ENCODE data around the gene PSAP. TPM values are rescaled to one million over a fixed set of nuclear protein-coding genes. Genes with fewer than 3 reads are reported as not detected.

The PSAP gene
- total and polyA plus RNA-seq, 2 experiments from 2014 or later = 686 to 987 TPM

DNA sequence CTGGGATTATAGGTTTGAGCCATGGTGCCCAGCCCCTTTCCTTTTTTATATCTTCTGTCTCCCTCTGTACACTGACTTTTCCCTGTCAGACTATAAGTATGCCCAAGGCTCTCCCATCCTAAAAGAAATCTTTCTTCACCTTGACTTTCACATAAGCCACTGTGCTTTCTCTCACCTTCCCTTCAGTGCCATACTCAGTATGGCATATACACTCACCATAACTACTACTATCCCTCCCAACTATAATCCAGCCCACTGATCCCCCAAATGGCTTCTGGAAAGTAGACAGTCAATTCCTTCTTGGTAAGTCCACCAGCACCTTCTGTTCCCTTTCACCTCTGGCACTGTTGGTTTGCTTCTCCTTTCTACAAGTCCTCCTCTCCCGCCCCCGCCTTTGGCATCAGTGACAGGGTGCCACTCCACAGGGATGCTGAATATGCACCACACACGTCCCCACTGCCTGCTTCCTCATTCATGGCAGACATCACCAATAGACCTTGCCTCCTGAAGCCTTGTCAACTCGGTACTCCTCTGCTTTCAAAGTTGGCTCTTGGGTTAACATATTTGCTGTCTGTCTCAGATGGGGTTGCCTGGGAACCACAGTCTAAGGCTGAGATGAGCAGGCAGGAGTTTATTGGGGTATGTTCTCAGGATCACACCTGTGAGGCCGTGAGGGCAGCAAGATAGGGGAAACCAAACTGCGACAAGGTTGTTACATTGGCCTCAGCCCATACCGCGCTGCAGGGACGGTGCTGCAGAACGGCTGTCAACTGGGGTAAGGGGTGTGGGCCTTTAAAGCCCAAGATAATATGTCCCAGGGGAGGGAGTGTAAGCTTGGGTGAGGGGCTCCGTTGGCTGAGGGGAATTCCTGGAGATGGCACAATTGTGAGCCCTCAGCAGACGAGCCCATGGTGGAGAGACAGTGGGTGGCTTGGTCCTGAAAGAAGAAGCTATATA, 7.2 kb upstream of the PSAP start:
- no peaks in the 10 kb centered on the region for H3K9me3 ChIP-seq (ENCODE audit: low read depth)
- H3K4me3 ChIP-seq = no peak overlapping the region
- no peak overlapping the region for H3K27ac ChIP-seq
- H3K9me2 ChIP-seq (replicated peaks; ENCODE audit: insufficient read depth) = no peaks in the 10 kb centered on the region
- 91% methylated on average over 12 of the region's 12 CpGs for WGBS (ENCODE audit: low lambda C conversion rate, missing lambda C conversion rate)
- no peaks in the 10 kb centered on the region for H3K36me3 ChIP-seq (replicated peaks; ENCODE audit: insufficient read depth, low read depth)
- TF ChIP-seq, protein P1, sequence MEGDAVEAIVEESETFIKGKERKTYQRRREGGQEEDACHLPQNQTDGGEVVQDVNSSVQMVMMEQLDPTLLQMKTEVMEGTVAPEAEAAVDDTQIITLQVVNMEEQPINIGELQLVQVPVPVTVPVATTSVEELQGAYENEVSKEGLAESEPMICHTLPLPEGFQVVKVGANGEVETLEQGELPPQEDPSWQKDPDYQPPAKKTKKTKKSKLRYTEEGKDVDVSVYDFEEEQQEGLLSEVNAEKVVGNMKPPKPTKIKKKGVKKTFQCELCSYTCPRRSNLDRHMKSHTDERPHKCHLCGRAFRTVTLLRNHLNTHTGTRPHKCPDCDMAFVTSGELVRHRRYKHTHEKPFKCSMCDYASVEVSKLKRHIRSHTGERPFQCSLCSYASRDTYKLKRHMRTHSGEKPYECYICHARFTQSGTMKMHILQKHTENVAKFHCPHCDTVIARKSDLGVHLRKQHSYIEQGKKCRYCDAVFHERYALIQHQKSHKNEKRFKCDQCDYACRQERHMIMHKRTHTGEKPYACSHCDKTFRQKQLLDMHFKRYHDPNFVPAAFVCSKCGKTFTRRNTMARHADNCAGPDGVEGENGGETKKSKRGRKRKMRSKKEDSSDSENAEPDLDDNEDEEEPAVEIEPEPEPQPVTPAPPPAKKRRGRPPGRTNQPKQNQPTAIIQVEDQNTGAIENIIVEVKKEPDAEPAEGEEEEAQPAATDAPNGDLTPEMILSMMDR (IDR thresholded peaks at IDR 0.05; ENCODE audit: poor library complexity) = no peak
- no peak for TF ChIP-seq EZH2 (IDR thresholded peaks at IDR 0.05; ENCODE audit: borderline replicate concordance)
- TF ChIP-seq EZH2phosphoT487 (IDR thresholded peaks at IDR 0.05; ENCODE audit: low read depth, severe bottlenecking, unreplicated experiment) = no peak
- H3K4me2 ChIP-seq = no peak overlapping the region
- H2AFZ ChIP-seq = no peak overlapping the region
- H4K20me1 ChIP-seq (ENCODE audit: insufficient read depth, poor library complexity, severe bottlenecking) = no peaks in the 10 kb centered on the region
- no peak for DNase-seq (ENCODE audit: low spot score)
- H3K79me2 ChIP-seq = no peaks in the 10 kb centered on the region
- no peaks in the 10 kb centered on the region for H3K27me3 ChIP-seq
- H3K4me1 ChIP-seq (ENCODE audit: insufficient read depth) = peaks cover 12% of the 10 kb centered on the region

GRCh38 chr10:71856619-71857018, 5.6 kb upstream of the PSAP start:
- 90% methylated on average over 4 of the region's 4 CpGs for WGBS (ENCODE audit: low lambda C conversion rate, missing lambda C conversion rate)
- H3K9me3 ChIP-seq (ENCODE audit: low read depth) = no peaks in the 10 kb centered on the region
- H3K4me2 ChIP-seq = no peak overlapping the region
- TF ChIP-seq EZH2phosphoT487 (IDR thresholded peaks at IDR 0.05; ENCODE audit: low read depth, severe bottlenecking, unreplicated experiment) = no peak
- no peak for TF ChIP-seq EZH2 (IDR thresholded peaks at IDR 0.05; ENCODE audit: borderline replicate concordance)
- TF ChIP-seq, protein P1 (IDR thresholded peaks at IDR 0.05; ENCODE audit: poor library complexity) = no peak
- no peaks in the 10 kb centered on the region for H3K9me2 ChIP-seq (replicated peaks; ENCODE audit: insufficient read depth)
- no peak overlapping the region for H2AFZ ChIP-seq
- H3K4me1 ChIP-seq (ENCODE audit: insufficient read depth) = peaks cover 12% of the 10 kb centered on the region
- H3K4me3 ChIP-seq = no peak overlapping the region
- H3K27ac ChIP-seq = no peak overlapping the region
- H4K20me1 ChIP-seq (ENCODE audit: insufficient read depth, poor library complexity, severe bottlenecking) = no peaks in the 10 kb centered on the region
- no peaks in the 10 kb centered on the region for H3K79me2 ChIP-seq
- H3K27me3 ChIP-seq = no peaks in the 10 kb centered on the region
- no peaks in the 10 kb centered on the region for H3K36me3 ChIP-seq (replicated peaks; ENCODE audit: insufficient read depth, low read depth)
- no peak for DNase-seq (ENCODE audit: low spot score)

- Histone ChIP-seq H3K4me1 (ENCODE audit: insufficient read depth) (peaks cover 7% of the 10 kb centered on the region), H3K9me2 (replicated peaks; ENCODE audit: insufficient read depth) (no peaks in the 10 kb centered on the region), H3K9me3 (ENCODE audit: low read depth) (no peaks in the 10 kb centered on the region), H3K4me2 (no peak overlapping the region), H4K20me1 (ENCODE audit: insufficient read depth, poor library complexity, severe bottlenecking) (peaks cover 16% of the 10 kb centered on the region), H3K27me3 (no peaks in the 10 kb centered on the region), H3K4me3 (no peak overlapping the region), H3K79me2 (peaks cover 19% of the 10 kb centered on the region), H2AFZ (no peak overlapping the region), H3K27ac (no peak overlapping the region), H3K36me3 (replicated peaks; ENCODE audit: insufficient read depth, low read depth) (no peaks in the 10 kb centered on the region)
- 71% methylated on average over 5 of the region's 5 CpGs for WGBS (ENCODE audit: low lambda C conversion rate, missing lambda C conversion rate)
- TF ChIP-seq EZH2 (IDR thresholded peaks at IDR 0.05; ENCODE audit: borderline replicate concordance) (no peak), EZH2phosphoT487 (IDR thresholded peaks at IDR 0.05; ENCODE audit: low read depth, severe bottlenecking, unreplicated experiment) (no peak)
- TF ChIP-seq, protein P1 (IDR thresholded peaks at IDR 0.05; ENCODE audit: poor library complexity) = no peak
- no peak for DNase-seq (ENCODE audit: low spot score)
Observed at GRCh38 chr10:71854031-71854430, 3.0 kb upstream of the PSAP start.

Measured in hepatocyte (in vitro differentiated cells).